Hepatocyte (in vitro differentiated cells): Measurements from ENCODE around the gene TRMT10A.

Source experiments
- CTCF ChIP-seq: fragments of 200-600 bp; sonication (generic); IDR thresholded peaks from 2 replicates; pipeline ENCODE4 v1.5.1; 2016; ENCODE audit warnings: antibody characterized with exemption, mild to moderate bottlenecking; ENCODE audit not compliant: poor library complexity
- EZH2 ChIP-seq: fragments of 200-600 bp; sonication (generic); IDR thresholded peaks from 2 replicates; pipeline ENCODE4 v1.6.1; 2016; ENCODE audit warnings: antibody characterized with exemption, mild to moderate bottlenecking, borderline replicate concordance

DNA sequence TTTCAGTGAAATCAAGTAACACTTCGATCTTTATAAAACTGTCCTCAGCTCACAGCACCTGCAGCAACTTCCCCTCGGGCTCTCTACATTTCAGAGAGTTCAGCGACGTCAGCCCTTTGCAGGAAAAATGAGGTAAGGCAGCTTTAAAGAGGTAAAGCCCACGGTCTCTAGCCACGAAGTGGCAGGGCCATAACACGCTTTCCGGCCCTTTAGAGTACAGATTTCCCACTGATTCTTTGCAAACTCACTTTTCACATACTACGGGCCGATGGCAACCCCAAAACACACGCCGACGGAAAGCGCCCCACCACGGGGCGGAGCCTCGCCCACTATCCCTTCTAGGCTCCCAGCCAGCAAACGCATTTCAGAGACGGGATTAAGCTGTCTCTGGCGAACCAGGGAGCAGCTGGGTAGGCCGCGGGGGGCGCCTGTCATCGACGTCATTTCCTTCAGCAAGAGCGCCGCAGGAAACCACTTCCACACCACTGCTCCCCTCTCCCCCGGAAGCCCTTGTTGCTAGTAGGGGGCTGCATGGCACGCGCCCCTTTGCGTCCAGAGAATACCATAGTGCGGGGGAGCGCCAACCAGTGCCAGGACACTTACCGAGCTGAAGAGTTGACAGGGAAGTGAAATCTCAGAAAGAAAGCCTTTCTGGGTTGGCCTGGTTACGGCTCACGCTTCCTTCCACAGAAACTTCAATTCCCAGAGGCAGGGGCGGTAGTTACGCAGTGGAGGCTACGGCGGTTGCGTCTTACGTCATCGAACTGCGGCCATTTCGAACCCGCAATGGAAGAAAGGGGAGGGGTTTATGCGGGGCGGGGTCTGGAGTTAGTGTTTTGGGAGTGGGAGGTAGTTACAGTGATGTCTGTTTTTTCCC lies at the start of gene TRMT10A:
- TF ChIP-seq CTCF (no peak), EZH2 (no peak)
